Activated gamma-delta T cell treated with anti-CD3 and anti-CD28 coated beads, Interleukin-2, amount 50 U/mL, for 16 hours (primary cell): ENCODE data around the gene ZNF197.
"Not testable (repeated sequence)": the region's sequence is repeated elsewhere in the genome, so short reads cannot be mapped to it uniquely, and the experiment has no call there.

ENCODE experiments used
- DNase-seq: peaks from one replicate; pipeline ENCODE4 v3.0.0-alpha.2; 2020; ENCODE audit warnings: low read depth

The ZNF197 gene

GRCh38 chr3:44624749-44625480 is at the start of gene ZNF197:
Gene ZNF197 (plus strand): TSS chr3:44625036. CDS start chr3:44629155, 4,119 bp downstream.
- peak; percentile 31 for DNase-seq

GRCh38 chr3:44576613-44577012 is 48.2 kb upstream of the ZNF197 start:
- DNase-seq, result no peak

GRCh38 chr3:44577354-44577952 is 47.4 kb upstream of the ZNF197 start:
- not testable (repeated sequence) for DNase-seq

GRCh38 chr3:44578316-44578715 is 46.5 kb upstream of the ZNF197 start:
- not testable (repeated sequence) for DNase-seq

- not testable (repeated sequence) for DNase-seq
Observed at GRCh38 chr3:44578924-44579515, 45.8 kb upstream of the ZNF197 start.

- DNase-seq, result not testable (repeated sequence)
Observed at GRCh38 chr3:44579749-44580148, 45.1 kb upstream of the ZNF197 start.

- DNase-seq, result not testable (repeated sequence)
Observed at GRCh38 chr3:44580971-44581370, 43.9 kb upstream of the ZNF197 start.

- no peak for DNase-seq
Observed at GRCh38 chr3:44584646-44585501, 40.0 kb upstream of the ZNF197 start, which contains the start of gene ZNF660. Gene ZNF660 (plus strand): TSS chr3:44584964. CDS start chr3:44594194, 9,230 bp downstream.

GRCh38 chr3:44596621-44597020 is 28.2 kb upstream of the ZNF197 start:
- no peak for DNase-seq

- no peak for DNase-seq
Observed at GRCh38 chr3:44601749-44602148, 23.1 kb upstream of the ZNF197 start.

- no peak for DNase-seq
Observed at GRCh38 chr3:44612678-44613077, 12.2 kb upstream of the ZNF197 start.

GRCh38 chr3:44628716-44629115 is 3.9 kb downstream of the ZNF197 start:
- DNase-seq, result no peak

- DNase-seq, result no peak
Observed at GRCh38 chr3:44632193-44632592, 7.4 kb downstream of the ZNF197 start.

- no peak for DNase-seq
Observed at GRCh38 chr3:44642337-44642736, 17.5 kb downstream of the ZNF197 start.

GRCh38 chr3:44643024-44643423 is 18.2 kb downstream of the ZNF197 start:
- DNase-seq, result no peak

- no peak for DNase-seq
Observed at GRCh38 chr3:44647771-44648170, 22.9 kb downstream of the ZNF197 start.

GRCh38 chr3:44648564-44649229 is 23.9 kb downstream of the ZNF197 start, which contains the start of gene ZNF35:
Gene ZNF35 (plus strand): TSS chr3:44648732. CDS start chr3:44651068, 2,336 bp downstream.
- DNase-seq, result peak; percentile 16

- DNase-seq, result no peak
Observed at GRCh38 chr3:44649709-44650108, 24.9 kb downstream of the ZNF197 start.

- no peak for DNase-seq
Observed at GRCh38 chr3:44654039-44654438, 29.2 kb downstream of the ZNF197 start.

GRCh38 chr3:44659015-44659414 is 34.2 kb downstream of the ZNF197 start:
- DNase-seq, result no peak

GRCh38 chr3:44659434-44659833 is 34.6 kb downstream of the ZNF197 start:
- DNase-seq, result no peak
